ENCODE measurements around the gene PRKAG2.

PRKAG2 gene

DNA sequence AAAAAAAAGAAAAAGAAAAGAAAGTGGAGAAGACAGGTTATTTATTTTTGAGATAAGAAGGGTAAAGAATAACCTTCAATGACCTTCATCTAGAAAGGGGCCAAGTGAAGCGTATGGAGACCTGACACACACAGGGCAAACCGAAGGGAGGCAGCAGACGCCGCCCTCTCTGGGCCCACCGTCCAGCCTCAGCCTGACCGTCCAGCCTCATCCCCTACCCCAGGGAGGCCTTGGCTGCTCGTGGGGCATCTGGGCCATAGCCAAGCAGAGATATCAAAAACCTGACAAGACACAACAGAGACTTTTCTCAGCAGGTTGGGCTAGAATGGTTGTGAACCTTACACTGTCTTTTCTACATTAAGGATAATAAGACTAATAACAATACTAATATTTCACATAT lies 10.9 kb downstream of the PRKAG2 start:
- in situ Hi-C loops (cut with HindIII; ENCODE audit: low sequenced_read_pairs), result no loop called here
- no peak for DNase-seq (ENCODE audit: low read depth)
- H3K4me3 ChIP-seq (ENCODE audit: low read depth, low read length), result no peak overlapping the region
- TF ChIP-seq, protein P1, sequence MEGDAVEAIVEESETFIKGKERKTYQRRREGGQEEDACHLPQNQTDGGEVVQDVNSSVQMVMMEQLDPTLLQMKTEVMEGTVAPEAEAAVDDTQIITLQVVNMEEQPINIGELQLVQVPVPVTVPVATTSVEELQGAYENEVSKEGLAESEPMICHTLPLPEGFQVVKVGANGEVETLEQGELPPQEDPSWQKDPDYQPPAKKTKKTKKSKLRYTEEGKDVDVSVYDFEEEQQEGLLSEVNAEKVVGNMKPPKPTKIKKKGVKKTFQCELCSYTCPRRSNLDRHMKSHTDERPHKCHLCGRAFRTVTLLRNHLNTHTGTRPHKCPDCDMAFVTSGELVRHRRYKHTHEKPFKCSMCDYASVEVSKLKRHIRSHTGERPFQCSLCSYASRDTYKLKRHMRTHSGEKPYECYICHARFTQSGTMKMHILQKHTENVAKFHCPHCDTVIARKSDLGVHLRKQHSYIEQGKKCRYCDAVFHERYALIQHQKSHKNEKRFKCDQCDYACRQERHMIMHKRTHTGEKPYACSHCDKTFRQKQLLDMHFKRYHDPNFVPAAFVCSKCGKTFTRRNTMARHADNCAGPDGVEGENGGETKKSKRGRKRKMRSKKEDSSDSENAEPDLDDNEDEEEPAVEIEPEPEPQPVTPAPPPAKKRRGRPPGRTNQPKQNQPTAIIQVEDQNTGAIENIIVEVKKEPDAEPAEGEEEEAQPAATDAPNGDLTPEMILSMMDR (IDR thresholded peaks at IDR 0.05; ENCODE audit: low read depth, low read length, missing control alignments), result no peak

DNA sequence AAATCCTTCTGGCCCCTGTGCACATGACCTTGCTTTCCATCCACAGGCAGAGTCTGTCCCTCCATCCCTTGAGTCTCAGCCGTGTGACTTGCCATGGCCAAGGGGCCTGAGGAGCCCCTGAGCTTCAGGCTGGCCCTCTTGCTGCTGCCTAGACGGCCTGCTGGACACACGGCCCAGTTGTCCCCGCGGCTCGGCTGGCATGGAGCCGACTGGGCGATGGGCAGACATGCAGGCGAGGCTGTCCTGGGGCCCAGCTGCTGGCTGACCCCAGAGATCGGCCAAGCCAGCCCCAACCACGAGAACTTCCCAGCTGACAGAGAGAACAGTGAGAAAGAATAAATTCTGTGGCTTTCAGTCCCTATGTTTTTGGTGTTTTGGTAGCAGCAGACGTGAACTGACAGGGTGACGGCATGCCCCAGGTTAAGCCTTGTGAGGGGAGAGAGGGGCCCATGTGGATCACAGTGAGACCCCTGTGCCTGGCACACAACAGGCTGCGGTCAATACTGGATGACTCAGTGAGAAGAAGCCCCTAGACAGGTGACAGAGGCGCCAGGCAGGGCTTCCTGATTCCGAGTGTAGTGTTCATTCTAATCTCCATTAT lies 11.7 kb downstream of the PRKAG2 start:
- TF ChIP-seq, protein P1 (IDR thresholded peaks at IDR 0.05; ENCODE audit: low read depth, low read length, missing control alignments), result no peak
- no peak overlapping the region for H3K4me3 ChIP-seq (ENCODE audit: low read depth, low read length)
- in situ Hi-C loops (cut with HindIII; ENCODE audit: low sequenced_read_pairs), result no loop called here
- DNase-seq (ENCODE audit: low read depth), result no peak

DNA sequence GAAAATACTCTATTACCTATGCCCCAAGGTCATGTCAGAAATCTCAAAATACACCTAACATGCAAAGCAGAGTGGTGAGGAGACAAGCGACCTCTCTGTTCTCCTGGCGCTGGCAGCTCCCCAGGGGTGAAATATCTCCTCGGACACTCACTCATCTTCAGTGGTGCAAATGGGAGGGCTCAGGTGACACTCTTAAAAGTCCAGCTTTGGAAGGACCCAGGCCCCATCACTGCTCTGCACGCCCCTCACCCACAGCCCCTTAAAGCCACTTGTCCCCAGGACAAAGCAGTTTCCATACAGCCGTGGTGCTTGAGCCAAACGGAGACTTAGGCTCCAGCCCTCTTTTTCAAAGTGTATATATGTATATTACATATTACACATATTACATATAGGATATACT lies 12.4 kb downstream of the PRKAG2 start:
- TF ChIP-seq, protein P1 (IDR thresholded peaks at IDR 0.05; ENCODE audit: low read depth, low read length, missing control alignments), result no peak

DNA sequence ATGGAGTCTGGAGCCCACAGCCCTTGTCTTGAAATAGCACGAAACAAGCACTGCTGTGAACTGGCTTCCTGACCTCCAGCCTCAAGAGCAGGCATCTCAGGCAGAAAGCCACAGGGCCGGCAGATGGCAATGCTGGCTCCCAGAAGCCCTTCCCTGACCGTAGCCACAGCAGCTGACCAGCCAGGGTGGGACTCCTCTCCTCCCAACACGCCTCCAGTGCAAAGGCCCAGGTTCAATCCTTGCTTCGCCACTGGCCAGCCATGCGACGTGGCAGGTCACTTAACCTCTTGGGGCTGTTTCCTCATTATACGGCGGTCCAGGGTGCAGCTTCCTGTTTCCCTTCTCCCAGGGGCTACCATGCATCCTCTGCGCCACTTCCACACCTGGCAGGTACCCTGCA lies 12.8 kb downstream of the PRKAG2 start:
- DNase-seq (ENCODE audit: low read depth), result no peak
- TF ChIP-seq, protein P1 (IDR thresholded peaks at IDR 0.05; ENCODE audit: low read depth, low read length, missing control alignments), result no peak
- H3K4me3 ChIP-seq (ENCODE audit: low read depth, low read length), result no peak overlapping the region
- in situ Hi-C loops (cut with HindIII; ENCODE audit: low sequenced_read_pairs), result no loop called here

More for the DNA sequence above, 12.4 kb downstream of the PRKAG2 start:
- no peak overlapping the region for H3K4me3 ChIP-seq (ENCODE audit: low read depth, low read length)
- DNase-seq (ENCODE audit: low read depth), result no peak
- in situ Hi-C loops (cut with HindIII; ENCODE audit: low sequenced_read_pairs), result no loop called here

DNA sequence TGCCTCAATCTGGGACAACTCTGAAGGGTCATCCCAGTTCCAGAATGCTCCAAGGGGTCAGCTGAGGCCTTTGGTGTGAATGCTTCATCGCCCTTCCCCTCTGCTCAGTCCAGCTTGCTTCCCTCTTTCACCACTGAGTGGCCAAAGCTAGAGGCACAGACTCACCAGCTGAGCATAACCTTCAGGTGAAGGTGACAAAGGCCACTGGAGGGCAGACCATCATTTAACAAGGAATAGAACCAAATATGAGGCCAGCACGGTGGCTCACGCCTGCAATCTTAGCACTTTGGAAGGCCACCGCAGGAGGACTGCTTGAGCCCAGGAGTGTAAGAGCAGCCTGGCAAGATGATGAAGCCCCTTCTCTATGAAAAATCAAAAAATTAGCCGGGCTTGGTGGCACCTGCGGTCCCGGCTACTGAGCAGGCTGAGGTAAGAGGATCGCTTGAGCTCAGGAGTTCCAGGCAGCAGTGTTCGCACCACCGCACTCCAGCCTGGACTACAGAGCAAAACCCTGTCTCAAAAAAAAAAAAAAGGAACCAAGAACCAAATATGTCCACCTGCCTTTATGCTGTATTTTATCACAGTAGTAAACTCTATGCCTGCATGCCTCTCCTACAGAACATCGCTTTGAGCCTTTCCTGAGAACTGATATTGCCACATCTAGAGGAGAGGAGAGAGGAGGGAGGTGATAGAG lies 13.4 kb downstream of the PRKAG2 start:
- TF ChIP-seq, protein P1 (IDR thresholded peaks at IDR 0.05; ENCODE audit: low read depth, low read length, missing control alignments), result no peak
- no peak for DNase-seq (ENCODE audit: low read depth)
- H3K4me3 ChIP-seq (ENCODE audit: low read depth, low read length), result no peak overlapping the region
- in situ Hi-C loops (cut with HindIII; ENCODE audit: low sequenced_read_pairs), result no loop called here

DNA sequence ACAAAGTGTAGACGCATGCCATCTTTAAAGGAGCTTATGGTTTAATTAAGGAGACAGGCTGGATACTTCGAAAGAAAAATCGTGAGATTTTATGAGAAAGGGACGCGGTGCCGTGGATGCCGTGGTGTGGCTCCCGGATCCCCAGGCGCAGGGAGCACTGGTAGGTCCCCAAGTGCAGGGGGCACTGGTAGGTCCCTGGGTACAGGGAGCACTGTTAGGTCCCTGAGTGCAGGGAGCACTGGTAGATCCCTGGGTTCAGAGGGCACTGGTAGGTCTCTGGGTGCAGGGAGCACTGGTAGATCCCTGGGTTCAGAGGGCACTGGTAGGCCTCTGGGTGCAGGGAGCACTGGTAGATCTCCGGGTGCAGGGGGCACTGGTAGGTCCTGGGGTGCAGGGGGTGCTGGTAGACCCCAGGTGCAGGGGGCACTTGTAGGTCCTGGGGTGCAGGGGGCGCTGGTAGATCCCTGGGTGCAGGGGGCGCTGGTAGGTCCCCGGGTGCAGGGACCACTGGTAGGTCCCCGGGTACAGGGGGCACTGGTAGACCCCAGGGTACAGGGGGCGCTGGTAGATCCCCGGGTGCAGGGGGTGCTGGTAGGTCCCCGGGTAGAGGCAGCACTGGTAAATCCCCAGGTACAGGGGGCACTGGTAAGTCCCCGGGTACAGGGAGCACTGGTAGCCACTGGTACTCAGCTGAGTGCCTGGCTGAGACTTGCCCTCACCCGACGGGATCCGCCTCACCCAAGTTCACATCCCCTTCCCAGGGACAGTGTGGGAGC lies 14.1 kb downstream of the PRKAG2 start:
- no peak overlapping the region for H3K4me3 ChIP-seq (ENCODE audit: low read depth, low read length)
- no peak for DNase-seq (ENCODE audit: low read depth)
- in situ Hi-C loops (cut with HindIII; ENCODE audit: low sequenced_read_pairs), result no loop called here
- TF ChIP-seq, protein P1 (IDR thresholded peaks at IDR 0.05; ENCODE audit: low read depth, low read length, missing control alignments), result no peak
